ENCODE results near the gene BTBD16. TPM values are rescaled to one million over a fixed set of nuclear protein-coding genes. Genes with fewer than 3 reads are reported as not detected.

Gene BTBD16
- total and polyA plus RNA-seq, 10 of the 15 experiments (the other 5 are each of a cell fraction or from before 2014, with no cell fraction given), result 0.11 TPM; not detected in 9

GRCh38 chr10:122349758-122350369 lies 78.8 kb downstream of the BTBD16 start:
- H3K4me1 ChIP-seq (ENCODE audit: control insufficient read depth, insufficient read depth, low read length), result no peaks in the 10 kb centered on the region
- CTCF ChIA-PET, result interaction anchor here (2.2 kb wide), 1 partner anchor 84 kb away, joined by 7 read pairs; no protein-coding TSS in a partner anchor
- H3K36me3 ChIP-seq (ENCODE audit: control insufficient read depth in 2 of 2, insufficient read depth in 2 of 2, low read length in 1 of 2), result no peaks in the 10 kb centered on the region
- no peaks in the 10 kb centered on the region for H4K20me1 ChIP-seq (ENCODE audit: control insufficient read depth, insufficient read depth)
- FAIRE-seq (no peak), ATAC-seq (no peak), DNase-seq (ENCODE audit: low read depth, low spot score) (no peak)
- H3K9ac ChIP-seq (ENCODE audit: control insufficient read depth, insufficient read depth, low read length), result no peak overlapping the region
- in situ Hi-C loops (cut with MboI) (loop anchor here (5.0 kb wide), 1 partner anchor 77 kb away; no protein-coding TSS in a partner anchor), intact Hi-C loops (cut with micrococcal nuclease; ENCODE audit: unreplicated experiment) (no loop called here)
- SMC1A ChIA-PET (ENCODE audit: uncharacterized antibody, unreplicated experiment), result no interaction called here
- H2AFZ ChIP-seq (ENCODE audit: control insufficient read depth, low read depth, low read length), result no peak overlapping the region
- H3K9me3 ChIP-seq (replicated peaks; ENCODE audit: control insufficient read depth, insufficient read depth, low read length), result no peaks in the 10 kb centered on the region
- no peak overlapping the region for H3K4me3 ChIP-seq
- 3% methylated on average over 3 of the region's 3 CpGs for WGBS (ENCODE audit: insufficient coverage, insufficient replicate concordance, low lambda C conversion rate, missing lambda C conversion rate)
- H3K27ac ChIP-seq (ENCODE audit: control insufficient read depth, insufficient read depth), result no peak overlapping the region
- no peaks in the 10 kb centered on the region for H3K79me2 ChIP-seq (ENCODE audit: control insufficient read depth, insufficient read depth, low read length)
- TF ChIP-seq NFIC (IDR thresholded peaks at IDR 0.05; ENCODE audit: low read depth, low read length) (no peak), REST (IDR thresholded peaks at IDR 0.05; ENCODE audit: low read depth, low read length) (no peak), CREM (IDR thresholded peaks at IDR 0.05; ENCODE audit: low read depth) (no peak), CUX1 (IDR thresholded peaks at IDR 0.05; ENCODE audit: insufficient replicate concordance, low read depth, low read length) (no peak)
- RAD21 ChIA-PET (ENCODE audit: unreplicated experiment), result no interaction called here
- no peak overlapping the region for H3K4me2 ChIP-seq (ENCODE audit: control insufficient read depth, insufficient read depth)
- POLR2A ChIA-PET, result no interaction called here
- no TSS peak for BruUV-seq (replicated peaks)
- H3K27me3 ChIP-seq (replicated peaks in 1 of 2; ENCODE audit: control insufficient read depth in 2 of 2, insufficient read depth in 2 of 2, low read length in 1 of 2), result peaks cover 2% of the 10 kb centered on the region in 2 experiments; a peak in 2 of 4 replicates
